GM21786 (cell line): ENCODE data around the gene SLC5A9.

Experiments used
- ATAC-seq: cut with Tn5 transposase; IDR thresholded peaks from one replicate; pipeline ENCODE4 v1.9.1; 2021; ENCODE audit not compliant: unreplicated experiment

The SLC5A9 gene

GRCh38 chr1:48222501-48223242, at the start of gene SLC5A9:
Gene SLC5A9, plus strand, starts transcription at chr1:48222716. Its CDS starts 21 bp downstream, at chr1:48222737.
- ATAC-seq, result no peak

GRCh38 chr1:48175116-48175515, 47.4 kb upstream of the SLC5A9 start:
- no peak for ATAC-seq

GRCh38 chr1:48177257-48177656, 45.3 kb upstream of the SLC5A9 start:
- no peak for ATAC-seq

GRCh38 chr1:48181669-48182367, 40.7 kb upstream of the SLC5A9 start:
- ATAC-seq, result no peak

- ATAC-seq, result peak; percentile 77
Observed at GRCh38 chr1:48182439-48182838, 40.1 kb upstream of the SLC5A9 start.

- ATAC-seq, result no peak
Observed at GRCh38 chr1:48186306-48186839, 36.1 kb upstream of the SLC5A9 start.

- no peak for ATAC-seq
Observed at GRCh38 chr1:48187969-48188563, 34.5 kb upstream of the SLC5A9 start.

- ATAC-seq, result no peak
Observed at GRCh38 chr1:48190881-48191280, 31.6 kb upstream of the SLC5A9 start.

- ATAC-seq, result no peak
Observed at GRCh38 chr1:48194801-48195200, 27.7 kb upstream of the SLC5A9 start.

GRCh38 chr1:48196237-48196636, 26.3 kb upstream of the SLC5A9 start:
- ATAC-seq, result no peak

- ATAC-seq, result no peak
Observed at GRCh38 chr1:48198970-48199369, 23.5 kb upstream of the SLC5A9 start.

GRCh38 chr1:48200166-48200900, 22.2 kb upstream of the SLC5A9 start:
- ATAC-seq, result no peak

- no peak for ATAC-seq
Observed at GRCh38 chr1:48202030-48202752, 20.3 kb upstream of the SLC5A9 start.

- no peak for ATAC-seq
Observed at GRCh38 chr1:48203287-48203900, 19.1 kb upstream of the SLC5A9 start.

GRCh38 chr1:48205522-48205921, 17.0 kb upstream of the SLC5A9 start:
- ATAC-seq, result no peak

- no peak for ATAC-seq
Observed at GRCh38 chr1:48206371-48206770, 16.1 kb upstream of the SLC5A9 start.

- ATAC-seq, result no peak
Observed at GRCh38 chr1:48207131-48207530, 15.4 kb upstream of the SLC5A9 start.

GRCh38 chr1:48207536-48208075, 14.9 kb upstream of the SLC5A9 start:
- no peak for ATAC-seq

GRCh38 chr1:48208251-48208650, 14.3 kb upstream of the SLC5A9 start:
- no peak for ATAC-seq

GRCh38 chr1:48208652-48209051, 13.9 kb upstream of the SLC5A9 start:
- no peak for ATAC-seq
